ENCODE data around the gene ST6GALNAC3. TPM values are rescaled to one million over a fixed set of nuclear protein-coding genes. Genes with fewer than 3 reads are reported as not detected.

Gene ST6GALNAC3
- polyA plus RNA-seq, 1 experiment: 0.05 TPM

- ChIA-PET POLR2A (no interaction called here), CTCF (interaction anchor here (1.3 kb wide), 1 partner anchor 14 kb away, joined by 3 read pairs; no protein-coding TSS in a partner anchor)
- Histone ChIP-seq H3K4me3 (ENCODE audit: low read depth, low read length) (no peak overlapping the region), H3K27me3 (ENCODE audit: control insufficient read depth, insufficient read depth, low read length) (no peaks in the 10 kb centered on the region), H3K36me3 (ENCODE audit: control insufficient read depth, insufficient read depth, low read length) (no peaks in the 10 kb centered on the region)
- no peak for DNase-seq (ENCODE audit: low read depth)
- TF ChIP-seq, protein P1, sequence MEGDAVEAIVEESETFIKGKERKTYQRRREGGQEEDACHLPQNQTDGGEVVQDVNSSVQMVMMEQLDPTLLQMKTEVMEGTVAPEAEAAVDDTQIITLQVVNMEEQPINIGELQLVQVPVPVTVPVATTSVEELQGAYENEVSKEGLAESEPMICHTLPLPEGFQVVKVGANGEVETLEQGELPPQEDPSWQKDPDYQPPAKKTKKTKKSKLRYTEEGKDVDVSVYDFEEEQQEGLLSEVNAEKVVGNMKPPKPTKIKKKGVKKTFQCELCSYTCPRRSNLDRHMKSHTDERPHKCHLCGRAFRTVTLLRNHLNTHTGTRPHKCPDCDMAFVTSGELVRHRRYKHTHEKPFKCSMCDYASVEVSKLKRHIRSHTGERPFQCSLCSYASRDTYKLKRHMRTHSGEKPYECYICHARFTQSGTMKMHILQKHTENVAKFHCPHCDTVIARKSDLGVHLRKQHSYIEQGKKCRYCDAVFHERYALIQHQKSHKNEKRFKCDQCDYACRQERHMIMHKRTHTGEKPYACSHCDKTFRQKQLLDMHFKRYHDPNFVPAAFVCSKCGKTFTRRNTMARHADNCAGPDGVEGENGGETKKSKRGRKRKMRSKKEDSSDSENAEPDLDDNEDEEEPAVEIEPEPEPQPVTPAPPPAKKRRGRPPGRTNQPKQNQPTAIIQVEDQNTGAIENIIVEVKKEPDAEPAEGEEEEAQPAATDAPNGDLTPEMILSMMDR (IDR thresholded peaks at IDR 0.05; ENCODE audit: insufficient read depth, low read depth, low read length): no peak
Measured at GRCh38 chr1:76632136-76632535, 557.6 kb downstream of the ST6GALNAC3 start.

DNA sequence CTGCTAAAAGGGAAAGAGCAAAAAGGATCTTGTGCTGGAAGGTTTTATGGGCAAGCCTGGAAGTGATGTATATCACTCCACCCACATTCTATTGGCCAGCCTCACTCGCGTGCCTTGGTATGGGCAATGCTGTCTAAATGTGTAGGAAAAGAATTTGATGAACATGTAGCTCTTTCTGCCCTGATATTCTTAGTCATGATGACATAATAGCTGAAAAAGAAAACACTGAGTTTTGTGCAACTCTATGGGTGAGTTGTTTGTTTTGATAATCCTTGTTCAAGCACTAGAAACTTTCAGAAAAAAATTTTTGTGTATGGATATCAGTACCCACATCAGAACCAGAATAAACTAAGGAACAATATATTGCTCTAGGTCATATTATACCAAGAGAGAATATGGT, 561.2 kb downstream of the ST6GALNAC3 start:
- POLR2A ChIA-PET: no interaction called here
- no peaks in the 10 kb centered on the region for H3K36me3 ChIP-seq (ENCODE audit: control insufficient read depth, insufficient read depth, low read length)
- CTCF ChIA-PET: interaction anchor here (0.6 to 1.1 kb wide), 2 partner anchors 14 to 80 kb away, joined by 3 read pairs; no protein-coding TSS in a partner anchor
- no peak overlapping the region for H3K4me3 ChIP-seq (ENCODE audit: low read depth, low read length)
- TF ChIP-seq, protein P1 (IDR thresholded peaks at IDR 0.05; ENCODE audit: insufficient read depth, low read depth, low read length): no peak
- no peak for DNase-seq (ENCODE audit: low read depth)
- H3K27me3 ChIP-seq (ENCODE audit: control insufficient read depth, insufficient read depth, low read length): no peaks in the 10 kb centered on the region

DNA sequence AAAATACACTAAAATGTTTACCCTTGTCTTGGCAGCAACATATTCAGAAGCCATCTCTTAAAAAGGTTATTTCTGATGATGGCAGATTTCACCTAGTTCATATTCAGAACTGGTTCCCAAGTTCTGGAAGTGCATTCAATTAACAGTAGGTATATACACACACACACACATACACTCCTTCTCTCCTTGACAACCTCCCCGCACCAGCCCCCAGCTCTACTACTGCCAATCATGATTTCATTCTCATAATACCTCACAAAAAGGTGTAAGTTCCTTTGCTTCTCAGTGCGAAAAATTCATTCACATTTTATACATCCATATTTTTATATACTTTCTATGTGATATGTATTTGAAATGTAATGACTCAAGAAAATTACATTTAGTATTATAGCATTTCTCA, 564.6 kb downstream of the ST6GALNAC3 start:
- POLR2A ChIA-PET: no interaction called here
- CTCF ChIA-PET: no interaction called here

DNA sequence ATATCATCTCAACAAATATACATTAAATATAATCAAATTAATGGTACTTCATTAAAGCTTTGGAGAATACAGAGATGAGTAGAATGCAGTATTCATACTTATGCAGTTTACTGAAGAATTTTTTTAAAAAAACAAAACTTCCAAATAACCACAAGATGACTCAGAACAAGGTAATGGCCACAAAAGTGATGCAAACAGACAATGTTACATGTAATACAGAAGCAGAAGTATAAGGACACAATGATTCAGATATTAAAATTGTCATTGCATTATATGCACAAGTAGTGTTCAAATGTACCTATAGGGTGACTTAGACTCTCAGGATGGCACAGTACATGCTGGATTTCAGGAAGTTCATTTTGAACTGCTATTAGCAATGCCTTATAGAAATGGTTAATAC, 565.5 kb downstream of the ST6GALNAC3 start:
- TF ChIP-seq, protein P1 (IDR thresholded peaks at IDR 0.05; ENCODE audit: insufficient read depth, low read depth, low read length): no peak
- POLR2A ChIA-PET: no interaction called here
- DNase-seq (ENCODE audit: low read depth): no peak

More for the DNA sequence above, 564.6 kb downstream of the ST6GALNAC3 start:
- H3K36me3 ChIP-seq (ENCODE audit: control insufficient read depth, insufficient read depth, low read length): no peaks in the 10 kb centered on the region
- TF ChIP-seq, protein P1 (IDR thresholded peaks at IDR 0.05; ENCODE audit: insufficient read depth, low read depth, low read length): no peak
- DNase-seq (ENCODE audit: low read depth): no peak
- H3K27me3 ChIP-seq (ENCODE audit: control insufficient read depth, insufficient read depth, low read length): no peaks in the 10 kb centered on the region
- no peak overlapping the region for H3K4me3 ChIP-seq (ENCODE audit: low read depth, low read length)

GRCh38 chr1:76640723-76641122, 566.2 kb downstream of the ST6GALNAC3 start:
- no peak for DNase-seq (ENCODE audit: low read depth)
- no peaks in the 10 kb centered on the region for H3K27me3 ChIP-seq (ENCODE audit: control insufficient read depth, insufficient read depth, low read length)
- no peak overlapping the region for H3K4me3 ChIP-seq (ENCODE audit: low read depth, low read length)
- TF ChIP-seq, protein P1 (IDR thresholded peaks at IDR 0.05; ENCODE audit: insufficient read depth, low read depth, low read length): no peak
- CTCF ChIA-PET: no interaction called here
- H3K36me3 ChIP-seq (ENCODE audit: control insufficient read depth, insufficient read depth, low read length): no peaks in the 10 kb centered on the region
- POLR2A ChIA-PET: no interaction called here

More for the DNA sequence above, 565.5 kb downstream of the ST6GALNAC3 start:
- CTCF ChIA-PET: no interaction called here
- no peaks in the 10 kb centered on the region for H3K27me3 ChIP-seq (ENCODE audit: control insufficient read depth, insufficient read depth, low read length)
- no peak overlapping the region for H3K4me3 ChIP-seq (ENCODE audit: low read depth, low read length)
- no peaks in the 10 kb centered on the region for H3K36me3 ChIP-seq (ENCODE audit: control insufficient read depth, insufficient read depth, low read length)
